Kidney epithelial cell (primary cell): ENCODE measurements around the gene ATP6AP2. TPM values are rescaled to one million over a fixed set of nuclear protein-coding genes. Genes with fewer than 3 reads are reported as not detected.
A peak's percentile ranks its signal among the peaks of the same experiment; 100 is the strongest.

ENCODE experiments used
- DNase-seq: peaks from one replicate; pipeline ENCODE4 v3.0.0-alpha.2; 2010; ENCODE audit warnings: low read depth
- H3K27me3 ChIP-seq: 2 replicates; pipeline ENCODE4 v1.6.0; 2011; ENCODE audit warnings: low read length; ENCODE audit not compliant: control insufficient read depth, insufficient read depth
- H3K36me3 ChIP-seq: 2 replicates; pipeline ENCODE4 v1.5.1; 2011; ENCODE audit warnings: low read length; ENCODE audit not compliant: control insufficient read depth, insufficient read depth
- H3K4me3 ChIP-seq: 2 replicates; pipeline ENCODE4 v1.5.1; 2011; ENCODE audit warnings: low read depth, mild to moderate bottlenecking, control low read depth, low read length
- total RNA-seq: library from RNA; depleted of rRNA; stranded (reverse); fragments of >200 nt; gene quantifications from 2 replicates; pipeline ENCODE4 v1.2.3, GENCODE V29; 2015
- TF ChIP-seq, protein P1 (sequence below): IDR thresholded peaks from 2 replicates; pipeline ENCODE4 v1.5.1; 2011; ENCODE audit warnings: mild to moderate bottlenecking, moderate library complexity, low read length, control low read depth, inconsistent platforms; ENCODE audit not compliant: insufficient read depth, poor library complexity, severe bottlenecking

Gene ATP6AP2
- total RNA-seq, result 88.9 and 101 TPM in 2 replicates

GRCh38 chrX:40580537-40581335 is at the start of gene ATP6AP2:
TSS of gene ATP6AP2 (plus strand) at chrX:40580970. CDS start at chrX:40581066, 96 bp downstream.
- peak within 1 kb of the TSS; percentile 67 for H3K4me3 ChIP-seq

GRCh38 chrX:40531056-40531826 is 49.5 kb upstream of the ATP6AP2 start:
- no peak for DNase-seq
- TF ChIP-seq, protein P1, sequence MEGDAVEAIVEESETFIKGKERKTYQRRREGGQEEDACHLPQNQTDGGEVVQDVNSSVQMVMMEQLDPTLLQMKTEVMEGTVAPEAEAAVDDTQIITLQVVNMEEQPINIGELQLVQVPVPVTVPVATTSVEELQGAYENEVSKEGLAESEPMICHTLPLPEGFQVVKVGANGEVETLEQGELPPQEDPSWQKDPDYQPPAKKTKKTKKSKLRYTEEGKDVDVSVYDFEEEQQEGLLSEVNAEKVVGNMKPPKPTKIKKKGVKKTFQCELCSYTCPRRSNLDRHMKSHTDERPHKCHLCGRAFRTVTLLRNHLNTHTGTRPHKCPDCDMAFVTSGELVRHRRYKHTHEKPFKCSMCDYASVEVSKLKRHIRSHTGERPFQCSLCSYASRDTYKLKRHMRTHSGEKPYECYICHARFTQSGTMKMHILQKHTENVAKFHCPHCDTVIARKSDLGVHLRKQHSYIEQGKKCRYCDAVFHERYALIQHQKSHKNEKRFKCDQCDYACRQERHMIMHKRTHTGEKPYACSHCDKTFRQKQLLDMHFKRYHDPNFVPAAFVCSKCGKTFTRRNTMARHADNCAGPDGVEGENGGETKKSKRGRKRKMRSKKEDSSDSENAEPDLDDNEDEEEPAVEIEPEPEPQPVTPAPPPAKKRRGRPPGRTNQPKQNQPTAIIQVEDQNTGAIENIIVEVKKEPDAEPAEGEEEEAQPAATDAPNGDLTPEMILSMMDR, result no peak
- no peak overlapping the region for H3K4me3 ChIP-seq
- no peaks in the 10 kb centered on the region for H3K27me3 ChIP-seq
- H3K36me3 ChIP-seq, result no peaks in the 10 kb centered on the region

More at GRCh38 chrX:40580537-40581335, at the start of gene ATP6AP2:
- Histone ChIP-seq H3K27me3 (no peaks in the 10 kb centered on the region), H3K36me3 (no peaks in the 10 kb centered on the region)
- peak; percentile 70 for DNase-seq
- TF ChIP-seq, protein P1, result no peak

DNA sequence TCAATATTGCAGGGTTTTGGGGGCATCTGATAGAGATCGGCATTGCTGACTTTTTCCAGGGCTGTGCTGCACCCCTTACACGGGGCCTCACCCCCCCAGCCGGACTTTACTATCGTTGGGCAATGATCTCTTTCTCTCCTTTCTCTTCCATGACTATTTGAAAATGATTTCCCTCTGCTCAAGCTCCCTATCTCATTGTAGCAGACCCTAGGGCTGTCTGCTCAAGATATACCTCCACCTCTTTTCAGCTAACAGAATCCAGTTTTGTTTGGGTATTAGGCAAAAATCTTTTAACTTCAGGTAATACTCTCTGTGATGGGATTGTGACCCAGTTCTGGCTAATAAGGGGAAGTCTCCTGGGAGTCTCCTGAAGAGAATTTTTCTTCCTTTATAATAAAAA is 43.5 kb upstream of the ATP6AP2 start:
- H3K27me3 ChIP-seq, result peaks cover 3% of the 10 kb centered on the region
- TF ChIP-seq, protein P1, result no peak
- DNase-seq, result no peak
- no peaks in the 10 kb centered on the region for H3K36me3 ChIP-seq
- H3K4me3 ChIP-seq, result no peak overlapping the region

GRCh38 chrX:40538406-40538805 is 42.4 kb upstream of the ATP6AP2 start:
- TF ChIP-seq, protein P1, result no peak
- Histone ChIP-seq H3K27me3 (peaks cover 3% of the 10 kb centered on the region), H3K4me3 (no peak overlapping the region), H3K36me3 (no peaks in the 10 kb centered on the region)
- no peak for DNase-seq

- TF ChIP-seq, protein P1, result peak; percentile 12
- no peaks in the 10 kb centered on the region for H3K36me3 ChIP-seq
- peak; percentile 7 for DNase-seq
- peaks cover 3% of the 10 kb centered on the region for H3K27me3 ChIP-seq
- H3K4me3 ChIP-seq, result no peak overlapping the region
Measured at GRCh38 chrX:40539214-40540142, 41.3 kb upstream of the ATP6AP2 start.
